K562 (cell line): ENCODE data around the gene DRC1. TPM values are rescaled to one million over a fixed set of nuclear protein-coding genes. Genes with fewer than 3 reads are reported as not detected.

ENCODE experiments used
- ATAC-seq: fragments of 200-7000 bp; cut with Tn5 transposase; 3 replicates; pipeline ENCODE4 v1.9.1; 2020; ENCODE audit warnings: moderate library complexity
- BruUV-seq: library from RNA; stranded (reverse); fragments of 400-500 nt; replicated peaks from 2 replicates; lab custom pipeline; 2021; lab: Mats Ljungman, UMichigan
- CTCF ChIA-PET: fragments of 300-600 bp; formaldehyde crosslinking; extraction: SDS; loops from one replicate; lab custom pipeline; 2021; ENCODE audit warnings: low intra/inter-chr PET ratio; lab: Yijun Ruan, JAX
- POLR2A ChIA-PET: fragments of 300-600, 350-650 bp; sonication (Branson Sonifier 250); formaldehyde crosslinking; extraction: SDS; loops from one replicate; lab custom pipeline; 2021; ENCODE audit warnings: antibody characterized with exemption, inconsistent platforms; lab: Yijun Ruan, JAX
- DNase-seq, 4 experiments: peaks; one replicate each; pipeline versions ENCODE4 v3.0.0 to v3.0.0-alpha.2; 2011 to 2018; ENCODE audit warnings: low spot score in 3 of 4, mixed read lengths in 3 of 4; ENCODE audit errors: extremely low read depth in 1 of 4
- FAIRE-seq: peaks from 2 replicates; lab custom pipeline; 2011; peaks lifted over from hg19 to GRCh38; lab: Jason Lieb, UNC
- H2AFZ ChIP-seq: 2 replicates; pipeline ENCODE4 v1.6.0; 2011; ENCODE audit warnings: low read depth, low read length, control low read depth, inconsistent platforms
- H3K27ac ChIP-seq: fragments of 200-600 bp; 3 replicates; pipeline ENCODE4 v1.8.0; 2011; ENCODE audit warnings: low read depth, mild to moderate bottlenecking, control low read depth, inconsistent platforms, low read length, moderate library complexity, mixed read lengths; ENCODE audit errors: extremely low read depth
- H3K27me3 ChIP-seq, 2 experiments: fragments of 300-600 bp in 1 of 2; 2 replicates in 1 of 2; 3 replicates in 1 of 2; pipeline versions ENCODE4 v1.6.0 to v1.8.0; 2011; ENCODE audit warnings: inconsistent platforms in 2 of 2, low read length in 2 of 2, mild to moderate bottlenecking in 1 of 2, mixed read lengths in 1 of 2, moderate library complexity in 1 of 2; ENCODE audit not compliant: control insufficient read depth in 2 of 2, insufficient read depth in 2 of 2
- H3K36me3 ChIP-seq: fragments of 300-600 bp; 3 replicates; pipeline ENCODE4 v1.8.0; 2011; ENCODE audit warnings: mild to moderate bottlenecking, low read length, inconsistent platforms; ENCODE audit not compliant: control insufficient read depth, insufficient read depth
- H3K4me1 ChIP-seq, 2 experiments: fragments of 200-600 bp in 1 of 2; replicated peaks in 1 of 2; 2 replicates in 1 of 2; 3 replicates in 1 of 2; pipeline versions ENCODE4 v1.5.1 to v1.8.0; 2011; ENCODE audit warnings: inconsistent platforms in 2 of 2, low read length in 2 of 2, mild to moderate bottlenecking in 1 of 2, mixed read lengths in 1 of 2, moderate library complexity in 1 of 2; ENCODE audit not compliant: control insufficient read depth in 2 of 2, insufficient read depth in 2 of 2
- H3K4me2 ChIP-seq: 2 replicates; pipeline ENCODE4 v1.6.1; 2011; ENCODE audit warnings: low read length, control low read depth, inconsistent platforms, mixed read lengths; ENCODE audit not compliant: insufficient read depth
- H3K4me3 ChIP-seq: fragments of 200-600 bp; sonication (generic), shearing (Covaris generic); 2 replicates; pipeline ENCODE4 v1.5.1; 2016; ENCODE audit warnings: control low read depth, inconsistent platforms
- H3K79me2 ChIP-seq: fragments of 200-600 bp; 3 replicates; pipeline ENCODE4 v1.8.0; 2011; ENCODE audit warnings: low read length, inconsistent platforms; ENCODE audit not compliant: control insufficient read depth, insufficient read depth
- H3K9ac ChIP-seq, 2 experiments: 2 replicates each; pipeline versions ENCODE4 v1.6.0 to v1.6.1; 2011; ENCODE audit warnings: low read depth in 2 of 2, low read length in 2 of 2, control low read depth in 1 of 2, inconsistent platforms in 1 of 2, mild to moderate bottlenecking in 1 of 2, mixed read lengths in 1 of 2; ENCODE audit not compliant: insufficient read depth in 1 of 2
- H3K9me1 ChIP-seq: one replicate; pipeline ENCODE4 v1.6.0; 2011; ENCODE audit warnings: inconsistent platforms, mild to moderate bottlenecking, low read length, moderate library complexity; ENCODE audit not compliant: control insufficient read depth, insufficient read depth
- H3K9me3 ChIP-seq: replicated peaks from 2 replicates; pipeline ENCODE4 v1.5.1; 2011; ENCODE audit warnings: low read depth, low read length, inconsistent platforms; ENCODE audit not compliant: control insufficient read depth, insufficient read depth
- H4K20me1 ChIP-seq: replicated peaks from 2 replicates; pipeline ENCODE4 v1.6.1; 2011; ENCODE audit warnings: low read length, inconsistent platforms, mixed read lengths; ENCODE audit not compliant: control insufficient read depth, insufficient read depth
- CBX5 ChIP-seq: IDR thresholded peaks from 2 replicates; pipeline ENCODE4 v1.6.1; 2014; ENCODE audit warnings: low read depth, borderline replicate concordance
- EWSR1 ChIP-seq: fragments of 450-650 bp; IDR thresholded peaks from 2 replicates; pipeline ENCODE4 v1.6.1; 2018; ENCODE audit warnings: borderline replicate concordance, mild to moderate bottlenecking, low read depth, moderate library complexity; ENCODE audit not compliant: partially characterized antibody
- IRF9 ChIP-seq: fragments of 450-650 bp; IDR thresholded peaks from 2 replicates; pipeline ENCODE4 v1.6.1; 2016; ENCODE audit warnings: missing biosample characterization, missing genetic modification characterization
- MAFG ChIP-seq: fragments of 450-650 bp; conservative IDR thresholded peaks from 2 replicates; pipeline ENCODE4 v1.6.1; 2016; ENCODE audit warnings: missing genetic modification characterization, missing compliant biosample characterization
- PHB2 ChIP-seq: fragments of 450-650 bp; IDR thresholded peaks from 2 replicates; pipeline ENCODE4 v1.6.1; 2017; ENCODE audit warnings: low read depth
- POU5F1 ChIP-seq: fragments of 150-350 bp; IDR thresholded peaks from 2 replicates; pipeline ENCODE4 v1.6.1; 2014; ENCODE audit warnings: borderline replicate concordance, low read length, low read depth, mild to moderate bottlenecking; ENCODE audit not compliant: partially characterized antibody
- RREB1 ChIP-seq: fragments of 250-450 bp; sonication (Bioruptor Pico); IDR thresholded peaks from 2 replicates; pipeline ENCODE4 v1.4.0; 2020
- SETDB1 ChIP-seq: IDR thresholded peaks from one replicate; pipeline ENCODE4 v1.6.1; 2012; ENCODE audit warnings: low read length, control low read depth, inconsistent platforms
- SIRT6 ChIP-seq: IDR thresholded peaks from one replicate; pipeline ENCODE4 v1.6.1; 2012; ENCODE audit warnings: low read depth, mild to moderate bottlenecking, control low read depth, inconsistent platforms, low read length, moderate library complexity
- SREBF2 ChIP-seq: sonication (generic); formaldehyde crosslinking; IDR thresholded peaks from 2 replicates; pipeline ENCODE4 v1.4.0; 2020; ENCODE audit warnings: mild to moderate bottlenecking, missing genetic modification reagents
- THRAP3 ChIP-seq: fragments of 450-650 bp; IDR thresholded peaks from 2 replicates; pipeline ENCODE4 v1.6.1; 2016; ENCODE audit warnings: mild to moderate bottlenecking, inconsistent platforms, borderline replicate concordance
- ZNF175 ChIP-seq: fragments of 200-800 bp; sonication (Bioruptor generic); IDR thresholded peaks from 2 replicates; pipeline ENCODE4 v1.6.1; 2016; ENCODE audit warnings: low read depth, mild to moderate bottlenecking, missing genetic modification characterization, missing compliant biosample characterization
- WGBS: fragments of 100-300 bp; shearing (Covaris generic); methylation state at CpG from one replicate; pipeline ENCODE4 v1.1.6; 2016; ENCODE audit warnings: low coverage, mixed read lengths; ENCODE audit not compliant: insufficient coverage; ENCODE audit errors: missing lambda C conversion rate; 5-methylcytosine and 5-hydroxymethylcytosine counted together
- in situ Hi-C: fragments of 300-500 bp; cut with MboI; formaldehyde crosslinking; loops from 4 replicates; pipeline ENCODE4 v1.15.0; 2018; ENCODE audit warnings: inconsistent platforms, mixed read lengths
- intact Hi-C: fragments of 100-400 bp; cut with micrococcal nuclease; formaldehyde crosslinking; loops from 2 replicates; pipeline ENCODE4 v1.14.2; 2022
- polyA plus RNA-seq, 8 experiments: library from polyadenylated mRNA; depleted of rRNA in 4 of 8; stranded (reverse) in 5 of 8; unstranded in 3 of 8; fragments of >200 nt; fragmentation: Nextera tagmentation in 2 of 8; fragmentation: Illumina TruSeq in 1 of 8; extraction: Ambion mirVana in 2 of 8; extraction: Trizol in 1 of 8; gene quantifications; 2 replicates each; pipeline versions ENCODE4 v1.2.1 to v1.2.3, GENCODE V29; 2011 to 2014; ENCODE audit warnings: inconsistent platforms in 1 of 8, missing spikeins in 1 of 8
- total RNA-seq, 7 experiments: library from RNA; depleted of rRNA in 6 of 7; stranded (reverse); fragments of >200 nt in 6 of 7; fragmentation: Illumina TruSeq in 2 of 7; extraction: Trizol in 2 of 7; gene quantifications; 2 replicates each; pipeline versions ENCODE4 v1.2.1 to v1.2.3, GENCODE V29; 2011 to 2021; ENCODE audit warnings: low replicate concordance in 1 of 7

The DRC1 gene
- total and polyA plus RNA-seq, 9 of the 15 experiments (the other 6 are each of a cell fraction or from before 2014, with no cell fraction given) = 0.07 to 0.10 TPM; not detected in 7

- TF ChIP-seq MAFG (tag) (no peak), SIRT6 (no peak)
Measured at GRCh38 chr2:26483027-26483326, 81.3 kb downstream of the DRC1 start (continued).

GRCh38 chr2:26483516-26483915, 81.8 kb downstream of the DRC1 start:
- H3K79me2 ChIP-seq = no peaks in the 10 kb centered on the region
- H2AFZ ChIP-seq = no peak overlapping the region
- peaks cover 2 to 39% of the 10 kb centered on the region in 2 experiments; a peak in 3 of 5 replicates for H3K27me3 ChIP-seq
- no peak overlapping the region for H3K4me2 ChIP-seq
- no peaks in the 10 kb centered on the region for H4K20me1 ChIP-seq
- FAIRE-seq = no peak
- H3K9me3 ChIP-seq = no peaks in the 10 kb centered on the region; the same call in 1 of the 2 replicates
- H3K4me3 ChIP-seq = no peak overlapping the region
- in situ Hi-C loops (no loop called here), intact Hi-C loops (no loop called here)
- CTCF ChIA-PET = no interaction called here
- POLR2A ChIA-PET = interaction anchor here (0.8 kb wide), 1 partner anchor 135 kb away, joined by 3 read pairs; no protein-coding TSS in a partner anchor
- H3K36me3 ChIP-seq = no peaks in the 10 kb centered on the region
- ATAC-seq = no peak
- 4% methylated on average over 11 of the region's 11 CpGs for WGBS
- DNase-seq = no peak
- no peaks in the 10 kb centered on the region for H3K9me1 ChIP-seq
- H3K9ac ChIP-seq = peak overlapping the region in 1 of 2 experiments; percentile 12; a peak in 1 of 4 replicates
- peaks cover 0 to 16% of the 10 kb centered on the region in 2 experiments; a peak in 2 of 5 replicates for H3K4me1 ChIP-seq
- no peak overlapping the region for H3K27ac ChIP-seq
- BruUV-seq = no TSS peak
- no peak for TF ChIP-seq ZNF175 (CRISPR knock-in tag)
- no peak for TF ChIP-seq PHB2
- no peak for TF ChIP-seq CBX5
- no peak for TF ChIP-seq SREBF2
- TF ChIP-seq EWSR1 = no peak
- TF ChIP-seq POU5F1 = no peak
- no peak for TF ChIP-seq THRAP3
- no peak for TF ChIP-seq SETDB1
- no peak for TF ChIP-seq IRF9 (tag)
- no peak for TF ChIP-seq RREB1 (CRISPR knock-in tag)
